Coronary artery (tissue), 2 donors: ENCODE results near the gene KRTAP4-4.
"Not testable (repeated sequence)": the region's sequence is repeated elsewhere in the genome, so short reads cannot be mapped to it uniquely, and the experiment has no call there.

Experiments used
- DNase-seq: peaks from one replicate; pipeline ENCODE4 v3.0.0-alpha.2; 2017; ENCODE audit warnings: low spot score
- H3K27ac ChIP-seq, 2 donors: fragments of 200-600 bp; sonication (generic); one replicate each; pipeline ENCODE4 v1.5.1; 2016 to 2019
- H3K4me3 ChIP-seq: fragments of 200-600 bp; sonication (generic); 2 replicates; pipeline ENCODE4 v1.5.1; 2016; ENCODE audit warnings: mild to moderate bottlenecking, moderate library complexity
- TF ChIP-seq, protein P1 (sequence below): fragments of 200-600 bp; sonication (generic); IDR thresholded peaks from one replicate; pipeline ENCODE4 v1.5.1; 2019; ENCODE audit warnings: antibody characterized with exemption

Gene KRTAP4-4

DNA sequence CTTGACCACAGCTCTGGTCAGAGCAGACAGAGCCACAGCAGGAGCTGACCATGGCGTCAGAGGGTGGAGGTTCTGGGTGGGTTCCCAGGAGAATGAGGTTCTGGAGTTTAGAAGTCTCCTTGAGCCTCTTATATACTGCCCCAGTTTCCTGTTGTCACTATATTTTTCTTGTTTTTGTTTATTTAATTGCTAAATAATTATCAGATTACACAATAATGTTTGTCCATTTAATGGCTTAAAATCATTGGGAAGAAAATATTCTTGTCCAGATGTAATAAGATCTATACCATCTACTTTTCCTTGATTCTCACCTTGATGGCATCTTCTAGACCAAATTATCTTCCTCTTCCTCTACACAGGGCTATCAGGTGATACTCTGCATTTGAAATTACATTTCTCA, 7.6 kb upstream of the KRTAP4-4 start, which contains the start of gene KRTAP4-3:
TSS of gene KRTAP4-3 (minus strand) at position 101 of the 400 bp plus-strand sequence. CDS start at position 52, 49 bp downstream.
- Histone ChIP-seq H3K27ac (no peak within 1 kb of the TSS), H3K4me3 (no peak within 1 kb of the TSS)
- DNase-seq, result no peak
- TF ChIP-seq, protein P1, sequence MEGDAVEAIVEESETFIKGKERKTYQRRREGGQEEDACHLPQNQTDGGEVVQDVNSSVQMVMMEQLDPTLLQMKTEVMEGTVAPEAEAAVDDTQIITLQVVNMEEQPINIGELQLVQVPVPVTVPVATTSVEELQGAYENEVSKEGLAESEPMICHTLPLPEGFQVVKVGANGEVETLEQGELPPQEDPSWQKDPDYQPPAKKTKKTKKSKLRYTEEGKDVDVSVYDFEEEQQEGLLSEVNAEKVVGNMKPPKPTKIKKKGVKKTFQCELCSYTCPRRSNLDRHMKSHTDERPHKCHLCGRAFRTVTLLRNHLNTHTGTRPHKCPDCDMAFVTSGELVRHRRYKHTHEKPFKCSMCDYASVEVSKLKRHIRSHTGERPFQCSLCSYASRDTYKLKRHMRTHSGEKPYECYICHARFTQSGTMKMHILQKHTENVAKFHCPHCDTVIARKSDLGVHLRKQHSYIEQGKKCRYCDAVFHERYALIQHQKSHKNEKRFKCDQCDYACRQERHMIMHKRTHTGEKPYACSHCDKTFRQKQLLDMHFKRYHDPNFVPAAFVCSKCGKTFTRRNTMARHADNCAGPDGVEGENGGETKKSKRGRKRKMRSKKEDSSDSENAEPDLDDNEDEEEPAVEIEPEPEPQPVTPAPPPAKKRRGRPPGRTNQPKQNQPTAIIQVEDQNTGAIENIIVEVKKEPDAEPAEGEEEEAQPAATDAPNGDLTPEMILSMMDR, result no peak

DNA sequence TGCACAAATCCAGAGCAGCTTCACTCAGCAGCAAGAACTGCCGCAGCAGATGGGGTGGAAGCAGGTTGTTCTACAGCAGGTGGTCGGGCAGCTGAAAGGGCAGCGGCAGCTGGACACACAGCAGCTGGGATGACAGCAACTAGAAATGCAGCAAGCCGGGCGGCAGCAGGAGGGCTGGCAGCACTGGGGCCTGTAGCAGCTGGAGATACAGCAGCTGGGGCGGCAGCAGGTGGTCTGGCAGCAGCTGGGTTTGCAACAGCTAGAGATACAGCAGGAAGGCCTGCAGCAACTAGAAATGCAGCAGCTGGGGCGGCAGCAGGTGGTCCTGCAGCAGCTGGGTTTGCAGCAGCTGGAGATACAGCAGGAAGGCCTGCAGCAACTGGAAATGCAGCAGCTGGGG, 7.0 kb upstream of the KRTAP4-4 start:
- TF ChIP-seq, protein P1, result no peak
- no peak overlapping the region for H3K27ac ChIP-seq
- no peak for DNase-seq
- H3K4me3 ChIP-seq, result no peak overlapping the region

DNA sequence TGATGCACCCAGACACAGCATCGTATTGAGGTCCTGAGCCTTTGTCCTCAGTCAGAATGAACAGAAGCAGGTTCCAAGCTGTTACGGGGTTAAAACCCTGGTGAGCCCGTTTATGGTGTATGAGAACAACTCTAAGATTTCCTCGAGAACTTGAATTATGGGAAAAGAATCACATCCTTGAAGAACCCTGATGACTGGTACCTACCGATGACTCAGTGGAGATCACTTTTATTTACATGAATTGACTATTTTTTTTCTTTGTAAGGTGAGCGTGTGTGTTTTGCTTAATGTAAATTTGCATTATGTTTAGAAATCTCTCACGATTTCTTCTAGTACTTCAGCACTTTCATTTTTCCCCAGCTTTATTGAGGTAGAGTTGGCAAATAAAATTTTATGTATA, 3.3 kb upstream of the KRTAP4-4 start:
- H3K27ac ChIP-seq, result no peak overlapping the region
- H3K4me3 ChIP-seq, result no peak overlapping the region
- TF ChIP-seq, protein P1, result no peak
- no peak for DNase-seq

DNA sequence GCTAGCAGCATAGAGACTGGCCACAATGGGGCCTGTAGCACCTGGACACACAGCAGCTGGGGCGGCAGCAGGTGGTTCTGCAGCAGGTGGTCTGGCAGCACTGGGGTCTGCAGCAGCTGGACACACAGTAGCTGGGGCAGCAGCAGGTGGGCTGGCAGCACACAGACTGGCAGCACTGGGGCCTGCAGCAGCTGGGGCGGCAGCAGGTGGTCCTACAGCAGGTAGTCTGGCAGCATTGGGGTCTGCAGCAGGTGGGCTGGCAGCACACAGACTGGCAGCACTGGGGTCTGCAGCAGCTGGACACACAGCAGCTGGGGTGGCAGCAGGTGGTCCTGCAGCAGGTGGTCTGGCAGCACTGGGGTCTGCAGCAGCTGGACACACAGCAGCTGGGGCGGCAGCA, 358 bp downstream of the KRTAP4-4 start:
- not testable (repeated sequence) for DNase-seq, H3K27ac ChIP-seq, H3K4me3 ChIP-seq

DNA sequence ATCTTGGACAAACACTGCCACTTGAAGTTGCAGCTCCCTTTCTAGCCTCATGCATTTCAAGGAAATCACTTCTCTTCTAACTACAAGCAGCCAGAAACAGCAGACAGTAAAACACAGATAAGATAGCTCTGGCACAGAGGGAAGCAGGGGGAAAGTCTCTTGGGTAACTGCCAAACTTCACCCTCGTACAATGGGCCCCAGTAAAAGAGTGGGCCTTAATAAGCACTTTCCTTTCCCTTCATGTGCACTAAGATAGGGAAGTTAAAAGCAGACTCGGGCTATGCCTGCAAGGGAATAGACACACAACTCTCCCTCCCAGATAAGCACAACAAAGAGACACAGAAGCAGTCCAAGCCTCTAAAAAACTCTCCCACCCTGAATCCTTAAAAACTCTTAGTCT, 6.7 kb downstream of the KRTAP4-4 start:
- TF ChIP-seq, protein P1, result no peak
- no peak for DNase-seq

DNA sequence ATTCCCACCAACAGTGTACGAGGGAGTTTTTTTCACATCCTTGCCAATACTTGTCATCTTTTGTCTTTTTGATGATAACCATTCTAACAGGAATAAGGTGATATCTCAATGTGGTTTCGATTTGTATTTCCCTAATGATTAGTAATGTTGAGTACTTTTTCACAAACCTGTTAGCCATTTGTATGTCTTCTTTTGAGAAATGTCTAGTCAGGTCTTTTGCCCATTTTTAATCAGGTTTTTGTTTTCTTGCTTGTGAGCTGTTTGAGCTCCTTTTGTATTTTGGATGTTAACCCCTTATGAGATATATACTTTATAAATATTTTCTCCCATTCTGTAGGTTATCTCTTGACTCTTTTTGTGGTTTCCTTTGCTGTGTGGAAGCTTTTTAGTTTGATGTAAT, 9.0 kb downstream of the KRTAP4-4 start:
- no peak for DNase-seq
- TF ChIP-seq, protein P1, result no peak

More for the DNA sequence above, 6.7 kb downstream of the KRTAP4-4 start:
- H3K4me3 ChIP-seq, result no peak overlapping the region
- H3K27ac ChIP-seq, result no peak overlapping the region

DNA sequence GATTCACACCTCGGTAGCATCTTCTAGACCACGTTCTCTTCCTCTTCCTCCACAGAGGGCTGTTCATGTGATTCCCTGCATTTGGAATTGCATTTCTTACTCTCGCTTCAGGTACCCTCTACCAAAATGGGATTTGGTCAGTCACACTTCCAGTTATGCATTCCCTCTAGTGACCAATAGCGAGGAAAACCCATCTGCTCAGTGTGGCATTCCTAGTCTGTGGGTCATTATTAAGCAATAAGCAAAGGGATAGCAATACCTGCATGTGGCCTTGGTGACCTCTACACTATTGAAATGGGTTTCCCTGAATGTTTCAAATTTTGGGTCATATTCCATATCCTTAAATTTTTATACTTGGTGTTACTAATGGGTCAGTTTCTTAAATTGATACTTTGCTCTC, 10.5 kb downstream of the KRTAP4-4 start:
- TF ChIP-seq, protein P1, result no peak
- no peak overlapping the region for H3K27ac ChIP-seq
- H3K4me3 ChIP-seq, result no peak overlapping the region
- no peak for DNase-seq

More for the DNA sequence above, 9.0 kb downstream of the KRTAP4-4 start:
- Histone ChIP-seq H3K4me3 (no peak overlapping the region), H3K27ac (no peak overlapping the region)

DNA sequence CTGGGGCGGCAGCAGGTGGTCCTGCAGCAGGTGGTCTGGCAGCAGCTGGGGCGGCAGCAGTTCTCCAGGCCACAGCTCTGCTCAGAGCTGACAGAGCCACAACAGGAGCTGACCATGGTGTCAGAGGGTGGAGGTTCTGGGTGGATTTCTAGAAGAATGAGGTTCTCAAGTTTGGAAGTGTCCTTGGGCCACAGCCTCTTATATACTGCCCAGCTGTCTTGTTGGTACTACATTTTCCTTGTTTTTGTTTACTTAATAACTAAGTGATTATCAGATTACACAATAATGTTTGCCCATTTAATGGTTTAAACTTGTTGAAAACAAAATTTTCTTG, 10.9 kb downstream of the KRTAP4-4 start, which contains the start of gene KRTAP4-5:
TSS of gene KRTAP4-5 (minus strand) at position 174 of the 334 bp plus-strand sequence. CDS start at position 116, 58 bp downstream.
- TF ChIP-seq, protein P1, result no peak
- no peak for DNase-seq
- Histone ChIP-seq H3K27ac (no peak within 1 kb of the TSS), H3K4me3 (no peak within 1 kb of the TSS)

DNA sequence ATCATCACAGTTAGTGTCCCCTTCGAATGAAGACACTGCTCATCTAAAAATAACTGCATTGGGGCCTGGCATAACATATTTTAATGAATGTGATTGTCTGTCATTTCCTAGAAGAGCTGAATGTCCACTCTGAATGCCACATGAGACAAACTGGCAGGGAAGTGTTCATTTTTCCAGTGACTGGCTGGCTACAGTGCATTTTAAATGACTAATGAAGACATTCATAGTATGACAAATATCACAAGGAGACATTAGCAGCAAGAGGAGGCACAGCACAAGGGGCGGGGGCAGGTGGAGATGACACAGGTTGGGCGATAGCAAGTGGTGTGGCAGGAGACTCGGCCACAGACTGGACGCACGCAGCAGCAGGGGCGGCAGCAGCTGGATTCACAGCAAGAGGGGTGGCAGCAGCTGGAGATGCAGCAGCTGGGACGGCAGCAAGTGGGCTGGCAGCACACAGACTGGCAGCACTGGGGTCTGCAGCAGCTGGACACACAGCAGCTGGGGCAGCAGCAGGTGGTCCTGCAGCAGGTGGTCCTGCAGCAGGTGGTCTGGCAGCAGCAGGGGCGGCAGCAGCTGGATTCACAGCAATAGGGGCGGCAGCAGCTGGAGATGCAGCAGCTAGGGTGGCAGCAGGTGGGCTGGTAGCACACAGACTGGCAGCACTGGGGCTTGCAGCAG, 11.4 kb downstream of the KRTAP4-4 start:
- not testable (repeated sequence) for DNase-seq, H3K27ac ChIP-seq, H3K4me3 ChIP-seq
